Memory B cell (primary cell): ENCODE measurements around the gene WDR62.
A peak's percentile ranks its signal among the peaks of the same experiment; 100 is the strongest.
"Not testable (repeated sequence)": the region's sequence is repeated elsewhere in the genome, so short reads cannot be mapped to it uniquely, and the experiment has no call there.

Experiments
- ATAC-seq: fragments of 150-1000 bp; cut with Tn5 transposase; 2 replicates; pipeline ENCODE4 v1.10.0; 2021; ENCODE audit warnings: low read depth, mild to moderate bottlenecking, moderate library complexity
- DNase-seq, 2 donors: peaks; one replicate each; pipeline ENCODE4 v3.0.0; 2022; ENCODE audit warnings: low spot score in 2 of 2
- H3K27ac Mint-ChIP-seq: one replicate; pipeline ENCODE4 v1.8.0; 2022; ENCODE audit warnings: mild to moderate bottlenecking, moderate library complexity, mixed read lengths
- H3K27me3 Mint-ChIP-seq: one replicate; pipeline ENCODE4 v1.8.0; 2022; ENCODE audit warnings: mixed read lengths
- H3K36me3 Mint-ChIP-seq: one replicate; pipeline ENCODE4 v1.8.0; 2022; ENCODE audit warnings: mild to moderate bottlenecking, mixed read lengths
- H3K4me1 Mint-ChIP-seq: one replicate; pipeline ENCODE4 v1.8.0; 2022; ENCODE audit warnings: mixed read lengths
- H3K4me3 Mint-ChIP-seq: one replicate; pipeline ENCODE4 v1.8.0; 2022; ENCODE audit warnings: mild to moderate bottlenecking, moderate library complexity, mixed read lengths
- H3K9me3 Mint-ChIP-seq: one replicate; pipeline ENCODE4 v1.8.0; 2022; ENCODE audit warnings: mixed read lengths

WDR62 gene

GRCh38 chr19:36115453-36116343 lies 61.0 kb downstream of the WDR62 start, which contains the start of gene TBCB:
Gene TBCB (plus strand): TSS chr19:36115468. CDS start chr19:36115561, 93 bp downstream.
- peak; percentile 48 for ATAC-seq
- peak within 1 kb of the TSS; percentile 98 for H3K27ac Mint-ChIP-seq

DNA sequence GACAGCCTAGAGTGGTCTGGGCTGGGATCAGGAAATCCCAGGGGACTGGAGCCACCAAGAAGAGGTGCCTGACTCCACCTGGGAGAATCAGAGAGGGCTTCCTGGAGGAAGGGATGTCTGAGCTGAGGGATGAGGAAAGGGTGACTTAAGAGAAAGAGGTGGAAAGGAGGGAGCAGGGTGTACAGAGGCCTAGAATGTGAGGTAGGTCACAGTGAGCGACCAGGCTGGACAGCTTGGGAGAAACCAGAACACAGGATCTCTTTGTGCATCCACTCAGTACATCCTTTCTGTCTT lies 61.6 kb downstream of the WDR62 start:
- no peaks in the 10 kb centered on the region for H3K9me3 Mint-ChIP-seq
- peak overlapping the region; percentile 98 for H3K27ac Mint-ChIP-seq
- peak overlapping the region; percentile 92 for H3K4me3 Mint-ChIP-seq
- peaks cover 34% of the 10 kb centered on the region for H3K4me1 Mint-ChIP-seq
- no peaks in the 10 kb centered on the region for H3K27me3 Mint-ChIP-seq
- H3K36me3 Mint-ChIP-seq, result peaks cover 25% of the 10 kb centered on the region
- DNase-seq, result no peak
- ATAC-seq, result no peak

More at GRCh38 chr19:36115453-36116343, 61.0 kb downstream of the WDR62 start, which contains the start of gene TBCB:
- Mint-ChIP-seq H3K9me3 (no peaks in the 10 kb centered on the region), H3K4me3 (peak within 1 kb of the TSS; percentile 92), H3K36me3 (peaks cover 22% of the 10 kb centered on the region), H3K4me1 (peaks cover 33% of the 10 kb centered on the region), H3K27me3 (no peaks in the 10 kb centered on the region)
- peak in 1 of 2 donors; percentile 29 for DNase-seq

GRCh38 chr19:36120092-36120983 lies 65.6 kb downstream of the WDR62 start:
- H3K36me3 Mint-ChIP-seq, result peaks cover 31% of the 10 kb centered on the region
- H3K9me3 Mint-ChIP-seq, result no peaks in the 10 kb centered on the region
- no peak overlapping the region for H3K4me3 Mint-ChIP-seq
- ATAC-seq (no peak), DNase-seq (no peak)
- no peaks in the 10 kb centered on the region for H3K27me3 Mint-ChIP-seq
- H3K4me1 Mint-ChIP-seq, result peaks cover 21% of the 10 kb centered on the region
- H3K27ac Mint-ChIP-seq, result no peak overlapping the region

DNA sequence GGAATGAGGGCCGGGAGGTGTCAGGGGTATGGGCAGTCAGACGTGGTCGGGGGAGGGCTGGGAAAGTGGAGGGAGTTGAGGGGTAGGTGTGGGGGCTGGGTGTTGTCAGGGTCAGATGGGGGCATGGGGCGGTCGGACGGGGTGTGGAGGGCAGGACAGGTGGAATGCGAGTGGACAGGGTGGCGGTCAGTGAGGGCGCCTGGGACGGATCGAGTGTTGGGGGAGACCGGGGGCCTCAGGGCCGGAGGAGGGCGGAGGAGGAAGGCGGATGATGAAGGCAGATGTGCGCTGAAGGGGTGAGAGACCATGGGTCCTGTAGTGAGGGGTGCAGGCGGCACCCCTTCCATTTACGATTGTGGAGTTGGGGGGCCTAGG lies 66.3 kb downstream of the WDR62 start:
- Mint-ChIP-seq H3K27me3 (no peaks in the 10 kb centered on the region), H3K27ac (no peak overlapping the region), H3K4me3 (no peak overlapping the region), H3K9me3 (no peaks in the 10 kb centered on the region), H3K36me3 (peaks cover 37% of the 10 kb centered on the region), H3K4me1 (peaks cover 21% of the 10 kb centered on the region)
- no peak for ATAC-seq
- no peak for DNase-seq

- Mint-ChIP-seq H3K27ac (no peak overlapping the region), H3K4me1 (peaks cover 16% of the 10 kb centered on the region), H3K9me3 (no peaks in the 10 kb centered on the region)
These were observed 66.9 kb downstream of the WDR62 start for GRCh38 chr19:36121486-36122124.

DNA sequence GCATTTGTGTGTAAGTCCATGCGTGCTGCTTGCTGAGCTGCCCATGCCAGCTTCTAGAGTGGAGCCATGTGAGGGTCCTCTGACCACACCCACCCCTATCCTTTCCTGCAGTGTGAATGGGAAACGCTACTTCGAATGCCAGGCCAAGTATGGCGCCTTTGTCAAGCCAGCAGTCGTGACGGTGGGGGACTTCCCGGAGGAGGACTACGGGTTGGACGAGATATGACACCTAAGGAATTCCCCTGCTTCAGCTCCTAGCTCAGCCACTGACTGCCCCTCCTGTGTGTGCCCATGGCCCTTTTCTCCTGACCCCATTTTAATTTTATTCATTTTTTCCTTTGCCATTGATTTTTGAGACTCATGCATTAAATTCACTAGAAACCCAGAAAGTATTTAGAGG lies 70.9 kb downstream of the WDR62 start:
- DNase-seq (no peak), ATAC-seq (no peak)
- Mint-ChIP-seq H3K27me3 (no peaks in the 10 kb centered on the region), H3K4me3 (no peak overlapping the region), H3K27ac (peak overlapping the region; percentile 59), H3K9me3 (no peaks in the 10 kb centered on the region), H3K36me3 (peaks cover 21% of the 10 kb centered on the region), H3K4me1 (peaks cover 11% of the 10 kb centered on the region)

More at GRCh38 chr19:36121486-36122124, 66.9 kb downstream of the WDR62 start:
- Mint-ChIP-seq H3K27me3 (no peaks in the 10 kb centered on the region), H3K4me3 (no peak overlapping the region), H3K36me3 (peaks cover 35% of the 10 kb centered on the region)
- ATAC-seq (no peak), DNase-seq (no peak)

GRCh38 chr19:36128392-36128736 lies 73.7 kb downstream of the WDR62 start:
- Mint-ChIP-seq H3K4me1 (peaks cover 13% of the 10 kb centered on the region), H3K27ac (peak overlapping the region; percentile 76), H3K36me3 (peaks cover 7% of the 10 kb centered on the region), H3K9me3 (no peaks in the 10 kb centered on the region), H3K4me3 (peak overlapping the region; percentile 95), H3K27me3 (no peaks in the 10 kb centered on the region)
- DNase-seq (no peak), ATAC-seq (peak; percentile 28)

GRCh38 chr19:36131221-36131620 lies 76.5 kb downstream of the WDR62 start:
- not testable (repeated sequence) for H3K9me3 Mint-ChIP-seq, ATAC-seq, H3K27me3 Mint-ChIP-seq, H3K4me3 Mint-ChIP-seq, H3K27ac Mint-ChIP-seq, DNase-seq, H3K36me3 Mint-ChIP-seq
- peaks cover 13% of the 10 kb centered on the region for H3K4me1 Mint-ChIP-seq

DNA sequence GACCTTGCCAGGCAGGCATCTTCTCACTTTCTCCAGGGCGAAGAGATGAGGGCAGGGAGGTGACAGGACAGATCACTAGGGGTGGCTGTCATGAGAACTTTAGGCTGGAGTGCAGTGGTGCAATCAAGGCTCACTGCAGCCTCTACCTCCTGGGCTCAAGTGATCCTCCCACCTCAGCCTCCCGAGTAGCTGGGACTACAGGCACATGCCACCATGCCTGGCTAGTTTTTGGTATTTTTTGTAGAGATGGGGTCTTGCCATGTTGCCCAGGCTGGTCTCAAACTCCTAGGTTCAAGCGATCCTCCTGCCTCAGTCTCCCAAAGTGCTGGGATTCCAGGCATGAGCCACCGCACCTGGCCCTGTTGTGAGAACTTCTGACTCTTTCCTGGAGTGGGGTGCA lies 80.2 kb downstream of the WDR62 start:
- DNase-seq, H3K4me1 Mint-ChIP-seq, H3K27me3 Mint-ChIP-seq, H3K4me3 Mint-ChIP-seq, H3K36me3 Mint-ChIP-seq, ATAC-seq, H3K27ac Mint-ChIP-seq, H3K9me3 Mint-ChIP-seq: not testable (repeated sequence)

GRCh38 chr19:36136964-36137686 lies 82.4 kb downstream of the WDR62 start:
- no peaks in the 10 kb centered on the region for H3K27me3 Mint-ChIP-seq
- DNase-seq, result no peak
- peaks cover 7% of the 10 kb centered on the region for H3K36me3 Mint-ChIP-seq
- peaks cover 4% of the 10 kb centered on the region for H3K9me3 Mint-ChIP-seq
- H3K4me3 Mint-ChIP-seq, result peak overlapping the region; percentile 47
- H3K4me1 Mint-ChIP-seq, result peaks cover 11% of the 10 kb centered on the region
- ATAC-seq, result no peak
- peak overlapping the region; percentile 66 for H3K27ac Mint-ChIP-seq

DNA sequence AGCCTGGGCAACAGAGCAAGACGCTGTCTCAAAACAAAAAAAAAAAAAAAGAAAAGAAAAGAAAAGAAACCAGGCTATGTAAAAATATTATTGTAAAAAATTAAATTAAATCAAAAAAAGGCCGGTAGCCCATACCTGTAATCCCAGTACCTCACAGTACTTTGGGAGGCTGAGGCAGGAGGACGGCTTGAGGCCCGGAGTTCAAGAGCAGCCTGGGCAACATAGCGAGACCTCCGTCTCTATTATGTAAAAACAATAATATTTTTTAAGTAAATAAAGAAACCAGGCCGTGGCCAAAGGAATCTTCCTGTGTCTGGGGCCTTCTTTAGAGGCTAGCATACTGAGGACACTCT lies 84.4 kb downstream of the WDR62 start:
- Mint-ChIP-seq H3K27ac (peak overlapping the region; percentile 73), H3K4me1 (peaks cover 14% of the 10 kb centered on the region), H3K36me3 (peaks cover 18% of the 10 kb centered on the region), H3K9me3 (peaks cover 4% of the 10 kb centered on the region), H3K27me3 (no peaks in the 10 kb centered on the region), H3K4me3 (peak overlapping the region; percentile 98)
- ATAC-seq, result no peak
- no peak for DNase-seq

DNA sequence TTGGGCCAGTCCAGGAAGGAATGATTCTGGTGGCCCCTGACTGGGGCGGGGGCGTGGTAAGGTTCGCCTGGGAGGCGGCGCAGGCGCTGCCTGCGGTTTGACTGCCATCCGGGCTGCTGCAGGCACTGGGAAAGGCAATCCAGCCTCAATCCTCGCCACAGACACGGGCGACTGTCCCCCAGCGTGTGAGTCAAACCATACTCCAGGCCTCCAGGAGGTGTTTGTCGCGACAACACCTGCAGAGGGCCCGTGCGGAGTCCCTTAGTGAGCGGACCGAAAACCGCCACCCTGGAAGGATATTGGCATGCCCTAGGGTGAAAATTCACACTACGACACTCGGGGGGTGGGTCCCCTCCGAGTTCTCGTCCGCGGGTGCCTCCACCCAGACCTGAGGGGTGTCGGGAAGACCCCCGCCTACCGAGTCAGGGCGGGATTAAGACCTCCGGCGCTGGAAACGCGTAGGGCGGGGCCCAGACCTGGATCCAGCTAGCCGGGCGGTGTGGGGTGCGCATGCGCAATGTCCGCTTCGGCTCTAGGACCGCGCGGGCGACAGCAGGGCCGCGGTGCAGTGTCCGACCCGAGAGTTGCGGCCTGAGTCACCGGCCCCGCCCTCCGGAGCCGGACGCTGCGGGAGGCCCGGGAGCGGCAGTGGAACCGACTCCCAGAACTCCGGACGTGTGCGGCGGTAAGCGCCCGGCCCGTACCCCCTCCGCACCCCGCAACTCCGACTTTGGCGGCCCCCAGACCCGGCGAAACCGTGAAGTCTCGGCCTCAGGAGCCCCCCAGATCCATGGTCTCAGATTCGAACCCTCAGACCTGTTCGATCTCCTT lies 85.0 kb downstream of the WDR62 start, which contains the start of gene CAPNS1:
TSS of gene CAPNS1 (plus strand) at position 594 of the 831 bp plus-strand sequence. CDS start 946 bp downstream, outside the sequence.
- Mint-ChIP-seq H3K27me3 (no peaks in the 10 kb centered on the region), H3K27ac (peak within 1 kb of the TSS; percentile 73), H3K4me3 (peak within 1 kb of the TSS; percentile 98), H3K9me3 (peaks cover 4% of the 10 kb centered on the region), H3K36me3 (peaks cover 19% of the 10 kb centered on the region), H3K4me1 (peaks cover 14% of the 10 kb centered on the region)
- DNase-seq, result peak; percentile 89 to 93
- peak; percentile 76 for ATAC-seq
